Cardiac muscle cell (in vitro differentiated cells and primary cell): ENCODE data around the gene RNF223. TPM values are rescaled to one million over a fixed set of nuclear protein-coding genes. Genes with fewer than 3 reads are reported as not detected.
"Not testable (repeated sequence)": the region's sequence is repeated elsewhere in the genome, so short reads cannot be mapped to it uniquely, and the experiment has no call there.

Experiments used
- DNase-seq, 2 donors: peaks; one replicate each; pipeline versions ENCODE4 v3.0.0 to v3.0.0-alpha.2; 2010 to 2017; ENCODE audit warnings: low read depth in 1 of 2, low spot score in 1 of 2
- H3K27ac ChIP-seq: fragments of 200-600 bp; sonication (generic); 2 replicates; pipeline ENCODE4 v1.5.1; 2016
- H3K27me3 ChIP-seq: fragments of 200-600 bp; sonication (generic); 2 replicates; pipeline ENCODE4 v1.6.0; 2016; ENCODE audit warnings: control low read depth
- H3K36me3 ChIP-seq: fragments of 200-600 bp; sonication (generic); 2 replicates; pipeline ENCODE4 v1.5.1; 2016; ENCODE audit warnings: control low read depth
- H3K4me1 ChIP-seq: fragments of 200-600 bp; sonication (generic); 2 replicates; pipeline ENCODE4 v1.8.1; 2017; ENCODE audit warnings: low read depth, mild to moderate bottlenecking, mixed run types
- H3K4me3 ChIP-seq: fragments of 200-600 bp; sonication (generic); 2 replicates; pipeline ENCODE4 v1.5.1; 2016; ENCODE audit warnings: mild to moderate bottlenecking
- H3K9me3 ChIP-seq: fragments of 200-600 bp; sonication (generic); 2 replicates; pipeline ENCODE4 v1.5.1; 2017; ENCODE audit warnings: low read depth, mild to moderate bottlenecking, control low read depth
- polyA plus RNA-seq: library from polyadenylated mRNA; unstranded; fragments of >200 nt; fragmentation: Nextera tagmentation; extraction: Ambion mirVana; gene quantifications from 2 replicates; pipeline ENCODE4 v1.2.1, GENCODE V29; 2016
- total RNA-seq: library from RNA; depleted of rRNA; stranded (reverse); fragments of >200 nt; gene quantifications from 2 replicates; pipeline ENCODE4 v1.2.3, GENCODE V29; 2016
- TF ChIP-seq, protein P1 (sequence below): IDR thresholded peaks from 2 replicates; pipeline ENCODE4 v1.5.1; 2012; ENCODE audit warnings: low read depth, mild to moderate bottlenecking, low read length

The RNF223 gene
- total and polyA plus RNA-seq, 2 experiments from 2014 or later = 0.33 TPM; not detected in 1

DNA sequence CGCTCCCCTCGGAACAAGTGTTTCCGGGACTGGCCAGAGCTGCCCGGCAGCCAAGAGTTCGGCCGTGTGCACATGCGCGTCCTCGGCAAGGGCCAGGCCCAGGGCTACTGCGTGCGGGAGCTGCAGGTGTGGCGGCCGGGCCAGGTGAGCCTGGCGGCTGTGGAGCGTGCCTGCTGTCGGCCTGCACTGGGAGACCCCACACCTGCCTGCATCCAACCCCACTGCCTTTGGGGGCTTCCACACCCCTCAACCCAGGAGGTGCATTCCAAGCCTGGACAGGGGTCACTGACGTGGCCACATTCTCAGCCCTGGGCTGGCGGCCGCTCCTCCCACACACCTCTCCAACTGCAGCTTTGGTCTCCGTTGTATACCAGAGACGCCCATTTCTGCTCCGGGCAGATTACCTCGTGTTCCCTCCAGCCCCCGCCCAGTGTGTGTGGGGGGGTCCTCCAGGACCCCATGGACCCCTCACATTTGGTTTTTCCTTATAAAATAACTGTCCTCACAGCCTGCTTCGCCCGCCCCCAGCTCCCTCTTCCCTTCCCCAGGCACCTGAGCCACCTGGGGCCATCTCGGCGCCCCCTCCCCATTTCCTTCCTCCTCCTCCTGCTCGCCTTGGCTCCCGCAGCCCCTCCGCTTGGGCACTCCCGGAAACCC, 6.1 kb downstream of the RNF223 start:
- no peak for DNase-seq
- Histone ChIP-seq H3K9me3 (no peaks in the 10 kb centered on the region), H3K36me3 (no peaks in the 10 kb centered on the region), H3K27me3 (peaks cover 40% of the 10 kb centered on the region), H3K4me3 (peak overlapping the region; percentile 55), H3K27ac (no peak overlapping the region), H3K4me1 (no peaks in the 10 kb centered on the region)
- TF ChIP-seq, protein P1, sequence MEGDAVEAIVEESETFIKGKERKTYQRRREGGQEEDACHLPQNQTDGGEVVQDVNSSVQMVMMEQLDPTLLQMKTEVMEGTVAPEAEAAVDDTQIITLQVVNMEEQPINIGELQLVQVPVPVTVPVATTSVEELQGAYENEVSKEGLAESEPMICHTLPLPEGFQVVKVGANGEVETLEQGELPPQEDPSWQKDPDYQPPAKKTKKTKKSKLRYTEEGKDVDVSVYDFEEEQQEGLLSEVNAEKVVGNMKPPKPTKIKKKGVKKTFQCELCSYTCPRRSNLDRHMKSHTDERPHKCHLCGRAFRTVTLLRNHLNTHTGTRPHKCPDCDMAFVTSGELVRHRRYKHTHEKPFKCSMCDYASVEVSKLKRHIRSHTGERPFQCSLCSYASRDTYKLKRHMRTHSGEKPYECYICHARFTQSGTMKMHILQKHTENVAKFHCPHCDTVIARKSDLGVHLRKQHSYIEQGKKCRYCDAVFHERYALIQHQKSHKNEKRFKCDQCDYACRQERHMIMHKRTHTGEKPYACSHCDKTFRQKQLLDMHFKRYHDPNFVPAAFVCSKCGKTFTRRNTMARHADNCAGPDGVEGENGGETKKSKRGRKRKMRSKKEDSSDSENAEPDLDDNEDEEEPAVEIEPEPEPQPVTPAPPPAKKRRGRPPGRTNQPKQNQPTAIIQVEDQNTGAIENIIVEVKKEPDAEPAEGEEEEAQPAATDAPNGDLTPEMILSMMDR = no peak

DNA sequence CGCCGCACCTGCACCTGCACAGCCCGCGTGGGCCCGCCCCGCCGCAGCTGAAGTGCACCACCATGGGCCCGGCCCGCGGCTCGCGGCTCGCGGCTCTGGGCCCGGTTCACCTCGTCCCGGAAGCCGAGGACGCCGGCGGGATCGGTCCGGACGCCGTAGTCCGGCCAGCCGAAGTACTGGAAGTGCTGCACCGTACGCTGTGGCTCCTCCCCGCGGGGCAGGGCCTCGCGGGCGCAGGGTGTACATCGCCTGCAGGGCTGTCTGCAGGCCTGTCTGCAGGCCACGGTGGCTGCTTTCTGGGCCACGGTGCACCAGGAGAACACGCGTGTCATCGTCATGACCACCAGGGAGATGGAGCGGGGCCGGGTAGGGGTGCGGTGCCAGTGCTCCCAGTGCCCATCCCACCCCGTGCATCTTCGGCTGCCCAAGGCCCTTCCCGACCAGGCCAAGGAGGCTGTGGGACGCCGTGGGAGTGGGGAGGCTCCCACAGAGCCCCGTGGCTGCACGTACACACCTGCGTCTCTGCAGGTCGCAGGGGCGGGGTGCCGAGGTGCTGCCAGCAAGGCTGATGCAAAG, 6.7 kb downstream of the RNF223 start:
- Histone ChIP-seq H3K4me3 (no peak overlapping the region), H3K27ac (no peak overlapping the region), H3K9me3 (no peaks in the 10 kb centered on the region), H3K4me1 (peaks cover 3% of the 10 kb centered on the region), H3K27me3 (peaks cover 46% of the 10 kb centered on the region), H3K36me3 (no peaks in the 10 kb centered on the region)
- DNase-seq = no peak
- TF ChIP-seq, protein P1 = no peak

DNA sequence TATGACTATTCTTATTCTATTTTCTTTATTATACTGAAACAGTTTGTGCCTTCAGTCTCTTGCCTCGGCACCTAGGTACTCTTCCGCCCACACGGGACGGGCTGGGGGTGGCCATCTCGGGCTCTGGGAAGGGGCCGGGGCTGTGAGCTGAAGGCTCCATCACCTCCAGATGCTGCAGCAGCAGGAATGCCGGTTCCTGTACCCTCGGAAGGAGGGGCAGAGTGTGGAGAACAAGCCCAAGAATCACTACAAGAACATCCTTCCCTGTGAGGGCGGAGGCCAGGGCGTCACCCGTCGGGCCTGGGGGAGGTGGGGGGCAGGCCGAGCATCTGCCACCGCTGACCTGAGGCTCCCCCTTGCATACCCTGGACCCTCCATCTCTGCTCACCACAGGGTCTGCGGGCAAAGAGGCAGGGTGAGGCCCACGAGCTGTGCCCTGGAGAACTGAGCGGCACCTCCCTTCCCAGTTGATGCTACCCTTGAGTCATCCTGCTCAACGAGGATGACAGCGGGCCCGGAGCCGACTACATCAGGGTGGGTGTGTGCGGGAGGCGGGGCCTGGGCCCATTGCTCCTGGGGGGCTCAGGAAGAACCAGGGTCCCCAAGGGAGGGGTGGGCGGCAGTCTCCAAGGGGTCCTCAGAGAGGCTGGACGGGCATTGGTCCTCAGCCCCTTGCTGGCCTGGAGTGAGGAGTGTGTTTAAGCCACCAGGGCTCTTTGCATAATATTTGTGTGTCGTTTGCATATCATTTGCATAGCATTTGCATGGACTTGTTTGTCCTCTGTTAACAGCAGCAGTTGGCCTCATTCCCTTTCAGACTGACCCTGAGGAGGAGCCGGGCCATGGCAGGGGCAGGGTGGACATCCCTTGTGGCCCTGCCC, 7.5 kb downstream of the RNF223 start:
- Histone ChIP-seq H3K9me3 (no peaks in the 10 kb centered on the region), H3K4me3 (no peak overlapping the region), H3K27me3 (peaks cover 53% of the 10 kb centered on the region), H3K27ac (no peak overlapping the region), H3K4me1 (peaks cover 4% of the 10 kb centered on the region), H3K36me3 (no peaks in the 10 kb centered on the region)
- TF ChIP-seq, protein P1 = no peak
- DNase-seq = no peak

DNA sequence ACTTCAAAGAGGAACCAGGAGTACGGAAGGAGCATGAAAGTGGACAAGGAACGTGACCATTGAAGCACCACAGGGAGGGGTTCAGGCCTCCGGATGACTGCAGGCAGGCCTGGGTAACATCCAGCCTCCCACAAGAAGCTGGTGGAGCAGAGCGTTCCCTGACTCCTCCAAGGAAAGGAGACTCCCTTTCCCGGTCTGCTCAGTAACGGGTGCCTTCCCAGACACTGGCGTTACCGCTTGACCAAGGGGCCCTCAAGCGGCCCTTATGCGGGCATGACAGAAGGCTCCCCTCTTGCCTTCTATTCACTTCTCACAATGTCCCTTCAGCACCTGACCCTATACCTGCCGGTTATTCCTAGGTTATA, 8.2 kb downstream of the RNF223 start:
- not testable (repeated sequence) for H3K4me1 ChIP-seq, H3K36me3 ChIP-seq, H3K9me3 ChIP-seq, H3K27ac ChIP-seq, DNase-seq, H3K4me3 ChIP-seq
- peaks cover 60% of the 10 kb centered on the region for H3K27me3 ChIP-seq

DNA sequence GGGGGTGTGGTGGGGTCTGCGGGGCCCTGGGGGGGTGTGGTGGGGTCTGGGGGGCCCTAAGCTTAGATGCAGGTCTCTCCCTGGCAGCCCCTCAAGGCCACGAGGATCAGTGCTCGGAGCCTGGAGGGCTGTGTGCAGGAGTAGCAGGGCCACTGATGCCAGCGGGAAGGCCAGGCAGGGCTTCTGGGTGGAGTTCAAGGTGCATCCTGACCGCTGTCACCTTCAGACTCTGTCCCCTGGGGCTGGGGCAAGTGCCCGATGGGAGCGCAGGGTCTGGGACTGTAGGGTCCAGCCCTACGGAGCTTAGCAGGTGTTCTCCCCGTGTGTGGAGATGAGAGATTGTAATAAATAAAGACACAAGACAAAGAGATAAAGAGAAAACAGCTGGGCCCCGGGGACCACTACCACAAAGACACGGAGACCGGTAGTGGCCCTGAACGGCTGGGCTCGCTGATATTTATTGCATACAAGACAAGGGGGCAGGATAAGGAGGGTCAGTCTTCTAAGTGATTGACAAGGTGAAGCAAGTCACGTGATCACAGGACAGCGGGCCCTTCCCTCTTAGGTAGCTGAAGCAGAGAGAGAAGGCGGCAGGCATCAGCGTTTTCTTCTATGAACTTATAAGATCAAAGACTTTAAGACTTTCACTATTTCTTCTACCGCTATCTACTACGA, 8.7 kb downstream of the RNF223 start:
- Histone ChIP-seq H3K4me3 (no peak overlapping the region), H3K27me3 (peaks cover 66% of the 10 kb centered on the region), H3K9me3 (no peaks in the 10 kb centered on the region), H3K27ac (no peak overlapping the region), H3K36me3 (no peaks in the 10 kb centered on the region), H3K4me1 (peaks cover 4% of the 10 kb centered on the region)
- DNase-seq = no peak
- TF ChIP-seq, protein P1 = no peak
